DMS79 (cell line): ENCODE data around the gene NPHP1.
A peak's percentile ranks its signal among the peaks of the same experiment; 100 is the strongest.
"Not testable (repeated sequence)": the region's sequence is repeated elsewhere in the genome, so short reads cannot be mapped to it uniquely, and the experiment has no call there.

ENCODE experiments used
- DNase-seq: peaks from one replicate; lab custom pipeline; 2025; lab: John Stamatoyannopoulos, UW

Gene NPHP1

DNA sequence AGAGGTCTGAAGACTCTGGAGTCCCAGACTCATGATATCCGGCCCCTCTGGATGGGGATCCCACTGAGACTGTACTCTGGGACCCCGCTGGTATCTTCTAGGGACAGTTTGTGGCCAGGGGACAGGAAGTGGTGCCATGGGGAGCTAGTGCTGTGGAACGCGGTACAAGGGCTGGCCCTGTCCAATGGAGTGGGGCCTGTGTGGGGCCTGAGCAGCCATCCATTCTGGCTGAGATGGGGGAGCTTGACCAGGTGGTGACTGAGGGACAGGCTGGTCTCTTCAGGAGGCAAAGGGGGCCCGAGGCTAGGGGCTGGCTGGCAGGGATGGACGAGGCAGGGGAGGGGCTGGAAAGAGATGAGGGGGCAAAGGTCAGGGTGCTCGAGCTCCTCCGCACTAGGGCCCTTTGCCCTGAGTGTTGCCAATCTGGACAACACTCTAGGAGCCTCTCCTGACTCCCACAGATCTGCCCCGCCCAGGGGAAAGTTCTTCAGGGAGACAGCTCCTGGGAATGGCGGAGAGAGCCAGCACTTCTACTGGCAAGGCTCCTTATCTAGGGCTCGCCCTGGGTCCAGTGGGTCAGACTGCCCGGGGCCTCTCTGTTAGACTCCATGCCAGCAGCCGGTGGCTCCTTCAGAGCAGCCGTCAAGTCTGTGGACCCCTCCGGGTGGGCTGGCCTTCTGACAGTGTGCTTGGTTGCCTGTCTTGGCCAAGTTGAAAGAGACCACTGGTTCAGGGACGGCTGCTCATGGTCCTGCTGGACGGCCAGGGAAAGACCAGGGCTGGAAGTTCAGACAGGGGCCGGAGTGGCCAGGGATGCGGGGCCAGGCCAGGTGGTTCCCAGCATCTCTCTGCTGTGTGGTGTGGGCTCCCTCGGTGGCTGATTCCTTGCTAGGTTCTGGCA lies 101.5 kb downstream of the NPHP1 start:
- no peak for DNase-seq

DNA sequence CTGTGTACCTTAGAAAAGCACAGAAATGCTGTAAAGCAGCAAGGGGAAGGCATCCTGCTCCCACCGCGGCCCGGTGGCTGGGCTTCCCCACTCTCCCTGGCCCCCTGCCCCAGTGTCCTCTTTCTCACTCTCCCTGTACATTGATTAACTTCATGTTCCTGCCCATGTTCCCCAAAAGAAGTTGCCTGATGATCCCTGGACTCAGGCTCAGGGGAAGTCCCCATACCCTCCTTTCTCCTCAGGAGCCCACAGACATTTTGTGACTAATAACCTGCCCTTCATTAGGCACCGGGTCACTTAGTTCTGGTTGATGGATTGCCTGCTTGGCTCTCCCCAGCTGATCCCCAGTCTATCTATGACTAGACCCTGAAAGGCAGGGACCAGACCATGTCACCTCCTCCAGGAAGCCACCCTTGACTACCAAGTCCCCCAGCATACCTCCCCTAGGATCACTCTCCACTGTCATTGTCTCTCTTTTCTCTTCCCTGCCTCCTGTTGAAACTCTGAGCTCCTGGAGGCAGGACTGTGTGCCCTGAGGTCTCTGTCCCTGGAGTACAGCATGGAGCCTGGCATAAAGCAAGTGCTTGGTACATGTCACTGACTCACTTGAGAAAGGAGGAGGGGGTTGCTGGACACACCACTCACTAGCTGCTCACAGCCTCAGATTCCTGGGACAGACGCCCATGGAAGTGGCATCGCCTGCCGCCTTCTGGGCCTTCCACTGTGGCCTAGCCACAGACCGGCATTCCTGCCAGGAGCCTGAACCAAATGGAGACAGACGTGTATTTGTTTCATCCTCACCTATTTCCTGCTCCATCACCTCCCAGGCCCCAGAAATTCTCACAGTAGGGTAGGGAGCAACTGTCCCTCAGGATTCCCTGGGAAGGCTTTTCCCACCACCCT lies 102.7 kb downstream of the NPHP1 start:
- no peak for DNase-seq

DNA sequence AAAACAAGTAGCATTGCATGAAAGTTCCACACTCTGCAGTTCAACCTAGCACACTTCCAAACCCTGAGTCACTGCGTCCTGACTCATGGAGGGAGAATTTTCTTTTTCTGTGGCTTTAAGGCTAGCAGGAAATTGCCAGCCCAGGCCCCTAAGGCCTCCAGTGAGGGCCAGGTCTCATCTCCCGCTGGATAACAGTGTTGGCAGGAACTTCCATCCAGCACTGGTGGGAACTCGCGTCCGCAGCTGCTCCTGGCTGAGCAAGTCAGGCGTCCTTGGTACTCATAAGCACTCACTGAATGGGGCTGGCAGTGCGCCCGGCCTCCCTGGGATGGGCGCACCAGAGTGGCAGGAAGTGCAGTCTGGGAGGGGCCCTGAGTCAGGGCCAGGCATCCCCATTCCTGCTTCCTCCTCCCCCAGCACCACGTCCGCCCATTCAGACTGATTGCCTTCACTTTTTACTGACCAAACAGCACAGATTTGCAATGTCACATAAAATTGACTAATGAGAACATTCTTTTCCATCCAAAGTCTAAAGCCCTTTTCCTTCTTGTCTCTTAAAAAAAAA lies 103.5 kb downstream of the NPHP1 start:
- DNase-seq, result peak; percentile 93

DNA sequence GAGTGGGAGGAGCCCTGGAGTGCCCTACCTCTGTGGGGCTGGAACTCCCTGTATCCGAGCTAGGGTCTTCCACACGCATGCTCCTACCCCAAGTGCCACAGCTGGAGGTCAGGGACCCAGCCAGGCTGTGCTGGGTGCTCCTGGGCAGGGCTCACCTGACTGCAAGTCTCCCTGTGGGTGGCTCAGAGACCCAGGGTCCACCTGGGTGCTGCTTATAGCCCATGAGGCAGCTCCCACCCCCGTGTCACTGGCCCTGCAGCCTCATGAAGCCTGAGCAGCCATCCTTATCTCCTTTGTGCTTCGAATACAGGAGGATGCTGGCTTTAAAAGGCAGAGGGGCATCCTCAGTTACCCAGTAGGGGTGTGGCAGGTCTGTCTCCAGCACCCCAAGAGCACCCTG lies 103.9 kb downstream of the NPHP1 start:
- DNase-seq, result not testable (repeated sequence)

DNA sequence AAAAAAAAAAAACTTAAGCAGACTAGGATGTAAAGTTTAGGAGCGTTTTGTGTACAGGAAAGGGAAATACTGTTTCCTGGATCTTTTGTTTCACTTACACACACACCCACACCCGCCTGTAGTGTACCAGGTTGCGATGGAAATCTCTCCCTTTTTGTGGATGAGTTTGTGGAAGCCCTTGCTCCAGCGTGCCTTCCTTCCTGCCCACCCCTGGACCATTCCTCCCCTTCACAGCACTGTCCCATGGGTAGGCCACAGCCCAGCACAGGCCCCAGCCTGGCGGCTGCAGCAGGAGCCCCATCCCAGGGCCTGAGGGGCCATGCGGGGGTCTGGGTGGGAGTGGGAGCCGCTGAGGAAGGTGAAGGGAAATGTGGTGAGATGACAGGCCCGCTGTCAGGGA lies 104.3 kb downstream of the NPHP1 start:
- no peak for DNase-seq

DNA sequence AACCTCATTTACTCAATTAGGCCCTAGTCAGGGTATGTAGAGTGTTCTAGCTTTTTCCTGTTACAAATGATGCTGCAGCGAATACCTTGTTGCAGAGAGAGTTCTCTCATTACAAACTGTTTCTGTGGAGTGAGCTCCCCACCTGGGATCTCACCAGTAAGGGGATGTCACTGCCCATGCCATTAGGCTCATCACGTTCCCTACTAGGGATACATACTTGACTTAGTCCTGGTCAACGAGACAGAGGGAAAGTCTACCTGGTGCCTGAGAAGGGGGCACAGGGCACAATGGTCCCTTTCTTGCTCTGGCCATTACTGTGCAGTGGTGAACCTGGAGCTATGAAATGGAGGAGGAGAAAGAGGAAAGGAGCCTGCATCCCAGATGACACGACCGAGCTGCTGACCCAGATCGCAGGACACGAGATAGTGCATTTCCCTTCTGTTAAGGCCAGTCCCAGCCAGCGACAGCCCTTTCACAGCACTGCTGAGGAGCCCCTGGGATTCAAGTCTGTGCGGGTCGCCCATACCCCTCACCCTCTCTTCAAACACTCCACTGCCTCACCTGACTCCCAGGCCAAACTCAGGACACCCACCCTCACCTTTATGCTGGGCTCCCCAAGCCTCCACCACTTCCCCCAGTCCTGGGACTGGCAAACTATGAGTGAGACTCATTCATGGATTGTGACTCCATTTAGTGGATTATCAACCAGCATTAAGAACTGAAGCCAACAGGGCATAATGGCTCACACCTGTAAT lies 105.2 kb downstream of the NPHP1 start:
- DNase-seq, result no peak

DNA sequence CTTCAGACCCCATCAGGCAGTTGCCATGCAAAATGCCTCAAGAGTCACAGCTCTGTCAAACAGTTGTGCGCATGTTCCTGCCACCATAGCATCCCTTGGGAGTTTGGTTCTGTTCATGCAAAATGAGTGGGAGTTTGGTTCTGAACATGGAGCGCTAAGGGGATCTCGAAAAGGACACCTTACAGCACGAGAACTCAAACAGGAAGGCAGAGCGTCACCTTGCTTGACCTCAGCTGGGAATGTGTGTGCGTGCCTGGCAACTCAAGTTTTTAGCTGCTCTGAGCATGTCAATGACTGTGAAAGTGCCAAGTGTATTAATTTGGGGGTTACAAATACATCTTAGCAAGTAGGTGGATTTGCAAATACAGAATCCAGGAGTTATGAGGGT lies 105.8 kb downstream of the NPHP1 start:
- no peak for DNase-seq

DNA sequence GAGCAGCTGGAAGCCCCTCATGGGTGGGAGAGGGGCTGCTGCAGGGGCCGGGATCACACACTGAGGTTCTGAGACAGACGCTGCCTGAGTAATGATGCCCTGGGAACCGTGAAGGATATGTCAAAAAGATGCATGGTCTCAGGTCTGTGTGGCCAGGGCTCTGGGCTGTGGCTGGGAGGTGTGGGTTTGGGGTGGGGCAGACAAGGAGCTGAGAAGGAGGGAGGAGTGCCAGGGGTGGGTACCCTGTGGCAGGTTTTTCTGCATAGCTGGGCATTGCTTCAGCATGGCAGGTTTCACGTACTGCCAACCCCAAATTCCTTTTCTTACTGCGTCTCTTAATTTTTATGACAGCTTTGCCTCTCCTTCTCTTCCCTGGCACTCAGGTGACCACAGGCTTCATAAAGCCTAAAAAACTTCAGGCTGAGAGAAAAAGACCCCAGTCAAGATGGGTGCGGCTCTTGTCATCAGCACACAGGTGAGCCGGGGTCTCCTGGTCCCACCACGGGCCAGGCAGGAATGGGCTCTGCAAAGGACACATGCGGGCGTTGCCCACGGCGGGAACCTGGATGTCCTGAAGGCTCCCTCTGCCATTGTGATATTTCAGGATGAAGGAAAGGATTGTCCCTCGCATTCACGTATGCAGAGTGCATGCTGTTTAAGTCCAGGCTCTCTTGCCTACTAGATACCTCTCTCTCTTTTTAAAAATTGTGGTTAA lies 107.2 kb downstream of the NPHP1 start:
- DNase-seq, result no peak

DNA sequence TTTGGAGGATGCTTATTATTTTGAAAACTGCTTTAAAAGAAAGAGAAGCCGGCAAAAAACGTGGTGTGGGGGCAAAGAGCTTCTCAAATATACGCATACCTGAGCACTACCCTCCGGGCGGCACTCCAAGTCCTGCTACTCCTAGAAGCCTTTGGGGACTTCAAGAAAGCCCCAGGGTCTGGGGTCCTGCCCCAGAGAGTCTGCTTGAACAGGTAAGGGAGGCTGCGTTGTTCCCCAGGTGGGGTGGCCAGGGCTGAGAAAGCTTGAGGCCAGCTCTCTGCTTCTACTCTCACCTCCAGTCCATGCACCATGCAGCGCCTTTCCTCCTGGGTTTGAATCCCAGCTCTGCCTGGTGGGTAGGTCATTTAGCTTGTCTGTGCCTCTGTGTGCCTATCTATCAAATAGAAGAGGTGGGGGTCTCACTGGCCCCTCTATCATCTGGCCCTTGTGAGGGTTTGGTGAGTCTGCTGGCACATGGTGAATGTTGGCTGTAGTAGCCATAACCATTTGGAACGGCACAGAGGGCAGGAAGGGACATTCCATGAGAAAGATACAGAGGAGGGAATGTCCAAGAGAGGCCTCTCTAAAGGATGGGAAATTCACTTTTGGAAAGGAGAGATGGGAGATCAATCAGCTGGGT lies 108.7 kb downstream of the NPHP1 start:
- no peak for DNase-seq

DNA sequence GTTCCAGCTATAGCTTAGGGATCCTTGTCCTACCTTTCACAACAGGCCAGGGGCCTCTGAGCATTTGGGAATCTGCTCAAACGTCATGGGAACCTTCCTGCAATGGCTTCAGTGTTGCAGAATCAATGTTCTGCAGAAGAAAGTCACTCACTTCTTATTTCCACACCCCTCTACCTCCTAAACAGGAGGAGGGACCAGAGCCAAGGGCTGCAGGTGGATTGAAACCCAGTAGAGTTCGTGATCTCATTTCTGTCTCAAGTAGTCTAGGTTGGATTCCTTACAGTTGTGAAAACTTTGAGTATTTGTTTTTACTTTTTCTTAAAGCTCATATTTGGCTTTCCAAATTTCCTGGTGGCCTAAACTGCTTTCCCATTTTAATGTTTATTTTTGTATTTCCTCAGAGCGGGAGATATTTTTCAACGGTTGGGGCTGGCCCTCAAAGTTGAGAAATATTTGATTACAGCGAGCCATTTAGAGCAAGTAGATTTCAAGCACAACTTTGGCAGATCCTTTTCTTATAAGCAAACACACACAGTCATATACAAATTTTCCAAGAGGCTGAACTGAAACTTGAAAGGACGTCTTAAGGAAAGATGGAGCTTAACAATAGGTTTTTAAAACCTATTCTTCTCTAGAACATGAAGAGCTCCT lies 109.8 kb downstream of the NPHP1 start:
- DNase-seq, result not testable (repeated sequence)

DNA sequence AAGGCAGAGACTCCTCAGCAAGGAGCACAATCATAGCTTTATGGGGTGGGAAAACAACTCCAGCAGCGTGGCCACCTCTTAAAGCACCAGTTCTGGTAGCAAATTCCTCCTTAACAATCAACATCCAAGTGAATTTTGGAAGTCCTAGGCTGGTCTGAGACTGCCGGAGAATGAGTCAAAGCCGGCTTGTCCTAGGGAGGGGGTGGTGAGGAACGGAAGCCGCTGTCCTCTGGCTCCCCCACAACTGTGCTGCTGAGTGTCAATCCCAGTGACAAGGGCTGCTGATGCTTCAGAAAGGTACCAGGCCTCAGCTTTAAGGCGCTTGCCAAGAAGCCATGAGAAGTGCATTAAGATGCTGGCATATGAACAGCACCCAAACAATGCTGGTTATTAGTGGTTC lies 110.9 kb downstream of the NPHP1 start:
- not testable (repeated sequence) for DNase-seq

DNA sequence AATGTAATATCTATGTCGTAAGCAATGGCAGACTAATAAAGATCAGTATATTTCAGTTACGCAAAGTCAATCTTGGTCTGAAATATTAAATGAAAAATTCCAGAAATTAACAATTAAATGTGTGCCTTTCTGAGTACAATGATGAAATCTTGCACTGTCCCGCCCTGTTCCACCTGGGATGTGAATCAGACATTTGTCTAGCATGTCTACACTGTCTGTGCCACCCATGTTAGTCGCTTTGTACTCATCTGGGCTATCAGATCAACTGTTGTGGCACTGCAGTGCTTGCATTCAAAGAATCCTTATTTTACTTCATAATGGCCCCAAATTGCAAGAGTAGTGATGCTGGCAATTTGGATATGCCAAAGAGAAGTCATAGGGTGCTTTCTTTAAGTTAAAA lies 114.6 kb downstream of the NPHP1 start:
- DNase-seq, result not testable (repeated sequence)

DNA sequence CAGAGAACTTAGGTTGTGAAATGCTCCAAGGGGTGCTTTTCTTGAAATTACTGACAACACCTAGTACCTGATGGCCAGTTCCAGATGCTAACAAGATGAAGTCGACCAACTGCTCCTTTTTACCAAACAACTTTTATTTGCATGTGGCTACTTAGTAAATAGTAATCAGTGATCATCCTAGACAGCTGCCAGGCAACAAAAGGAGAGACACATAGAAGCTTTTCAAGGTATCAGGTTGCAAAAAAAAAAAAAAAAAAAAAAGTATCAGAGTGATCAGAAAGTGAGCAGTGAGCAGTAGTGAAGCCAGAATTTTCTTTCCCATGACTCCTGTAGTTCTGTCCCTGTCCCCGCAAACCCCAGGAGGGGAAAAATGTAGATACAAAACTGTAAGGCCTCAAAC lies 121.1 kb downstream of the NPHP1 start:
- DNase-seq, result not testable (repeated sequence)

DNA sequence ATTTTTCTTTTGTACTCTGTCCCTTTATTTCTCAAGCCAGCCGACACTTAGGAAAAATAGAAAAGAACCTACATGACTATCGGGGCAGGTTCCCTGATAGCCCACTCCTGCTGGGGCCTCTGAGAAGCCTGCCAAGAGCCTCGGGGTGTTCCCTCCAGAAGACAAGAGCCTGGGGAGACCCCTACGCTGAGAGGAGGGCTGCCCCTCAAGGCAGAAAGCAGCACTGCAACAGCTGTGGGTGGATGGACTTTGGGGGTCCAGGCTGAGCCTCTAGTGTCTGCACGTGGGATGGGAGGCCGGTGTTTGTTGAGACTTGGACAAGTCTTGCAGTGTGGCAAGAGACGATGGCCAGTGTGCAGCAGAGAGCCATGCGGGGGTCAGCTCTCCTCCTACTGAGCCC lies 121.7 kb downstream of the NPHP1 start:
- not testable (repeated sequence) for DNase-seq

DNA sequence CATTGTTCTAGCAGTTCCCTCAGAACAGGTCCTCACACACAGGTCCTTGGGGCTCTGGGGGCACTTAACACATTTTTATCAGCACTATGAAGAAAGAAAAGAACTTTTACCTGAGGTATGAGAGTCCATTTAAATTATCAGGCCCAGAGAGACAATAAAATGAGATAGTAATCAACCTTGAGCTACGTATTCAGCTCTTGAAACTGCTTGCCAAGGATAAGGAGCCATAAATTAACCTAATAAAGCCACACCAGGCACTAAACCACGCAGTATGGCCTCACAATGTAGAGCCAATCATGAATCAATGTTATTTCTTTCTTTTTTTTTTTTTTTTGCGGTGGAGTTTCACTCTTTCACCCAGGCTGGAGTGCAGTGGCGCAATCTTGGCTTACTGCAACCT lies 126.7 kb downstream of the NPHP1 start:
- DNase-seq, result not testable (repeated sequence)

DNA sequence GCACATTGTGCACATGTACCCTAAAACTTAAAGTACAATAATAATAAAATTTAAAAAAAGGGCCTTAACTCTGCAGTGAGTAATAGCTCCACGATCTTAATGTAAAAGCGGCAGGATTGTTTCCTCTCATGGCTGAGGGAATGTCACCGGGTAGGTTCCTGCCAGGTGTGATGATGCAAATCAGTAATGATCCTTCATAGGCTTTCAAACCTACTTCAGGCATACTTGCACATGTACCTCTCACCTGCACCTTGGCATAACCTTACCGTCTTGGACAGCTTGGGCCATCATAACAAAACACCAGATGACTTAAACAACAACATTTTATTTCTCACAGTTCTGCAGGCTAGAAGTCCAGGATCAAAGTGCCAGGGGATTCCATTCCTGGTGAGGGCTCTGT lies 128.9 kb downstream of the NPHP1 start:
- not testable (repeated sequence) for DNase-seq
